GM19099 (cell line): ENCODE measurements around the gene MAPK13.

Experiments
- POLR2A ChIP-seq: IDR thresholded peaks from 3 replicates; pipeline ENCODE4 v1.6.1; 2011; ENCODE audit warnings: low read depth; ENCODE audit not compliant: insufficient read length; ENCODE audit errors: extremely low read depth

MAPK13 gene

DNA sequence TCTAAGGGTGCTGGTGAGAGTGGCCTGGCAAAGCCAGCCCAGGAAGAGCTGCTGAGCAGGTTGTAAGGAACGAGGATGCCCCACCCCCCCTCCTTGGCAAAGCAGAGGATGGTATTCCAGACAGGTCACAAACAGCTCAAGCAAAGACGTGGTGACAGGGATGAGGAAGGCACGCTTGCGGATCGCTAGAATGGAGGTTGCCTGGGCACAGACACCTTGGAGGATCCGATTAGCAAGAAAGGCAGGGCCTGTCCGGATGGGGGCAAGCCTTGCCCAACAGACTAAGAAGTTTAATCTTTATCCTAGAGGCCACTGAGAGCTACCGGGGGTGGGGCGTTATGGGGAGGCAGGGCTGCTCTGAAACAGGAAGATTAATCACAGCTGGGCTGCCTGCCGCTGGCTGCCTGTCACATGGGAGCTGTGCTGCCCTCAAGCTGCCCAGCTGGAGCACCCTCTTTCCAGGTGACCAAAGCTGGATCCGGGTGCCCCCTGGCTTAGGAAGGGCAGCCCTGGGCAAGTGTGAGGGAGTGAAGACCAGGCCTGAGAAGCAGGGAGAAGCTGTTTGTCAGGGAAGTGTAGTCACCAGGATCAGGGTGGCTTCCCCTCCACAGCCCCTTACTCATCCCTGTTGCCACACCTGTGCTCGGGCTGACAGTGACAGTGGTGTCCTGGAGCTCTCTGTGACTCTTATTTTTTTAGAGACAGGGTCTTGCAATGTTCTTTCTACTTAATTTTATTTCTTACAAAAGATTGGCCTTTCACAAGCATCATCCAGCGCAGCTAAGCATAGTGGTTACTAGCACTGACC, 9.1 kb upstream of the MAPK13 start:
- no peak for TF ChIP-seq POLR2A

DNA sequence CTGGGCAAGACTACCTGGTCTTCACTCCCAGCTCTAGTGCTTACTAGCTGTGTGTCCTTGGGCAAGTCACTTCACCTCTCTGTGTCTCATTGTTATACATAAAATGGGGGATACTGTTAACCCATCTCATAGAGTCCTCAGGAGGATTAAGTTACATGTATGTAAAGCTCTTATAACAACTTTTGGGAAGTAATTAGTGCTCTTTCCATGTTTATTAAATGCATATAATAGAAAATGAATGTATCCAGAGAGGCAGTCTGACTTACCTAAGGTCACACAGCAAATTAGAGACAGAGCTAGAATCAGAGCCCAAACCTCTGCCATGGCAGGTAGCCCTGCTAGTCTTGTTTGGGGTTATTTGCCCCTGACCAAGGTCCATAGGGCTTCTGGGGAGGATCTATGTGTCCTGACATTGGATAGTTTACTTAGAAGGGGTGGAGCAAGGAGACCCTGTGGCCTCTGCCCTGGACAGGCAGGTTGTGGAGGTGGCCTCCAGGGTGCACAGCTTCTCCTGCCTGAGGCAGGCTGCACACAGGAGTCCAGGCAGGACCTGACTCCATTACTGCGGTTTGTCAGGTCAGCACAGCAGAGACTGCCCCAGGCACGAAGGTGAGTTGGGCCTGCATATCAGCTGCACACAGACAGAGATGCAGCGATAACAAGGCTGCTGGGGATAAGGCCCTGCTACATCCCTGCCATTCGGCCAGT, 8.4 kb upstream of the MAPK13 start:
- TF ChIP-seq POLR2A = no peak

DNA sequence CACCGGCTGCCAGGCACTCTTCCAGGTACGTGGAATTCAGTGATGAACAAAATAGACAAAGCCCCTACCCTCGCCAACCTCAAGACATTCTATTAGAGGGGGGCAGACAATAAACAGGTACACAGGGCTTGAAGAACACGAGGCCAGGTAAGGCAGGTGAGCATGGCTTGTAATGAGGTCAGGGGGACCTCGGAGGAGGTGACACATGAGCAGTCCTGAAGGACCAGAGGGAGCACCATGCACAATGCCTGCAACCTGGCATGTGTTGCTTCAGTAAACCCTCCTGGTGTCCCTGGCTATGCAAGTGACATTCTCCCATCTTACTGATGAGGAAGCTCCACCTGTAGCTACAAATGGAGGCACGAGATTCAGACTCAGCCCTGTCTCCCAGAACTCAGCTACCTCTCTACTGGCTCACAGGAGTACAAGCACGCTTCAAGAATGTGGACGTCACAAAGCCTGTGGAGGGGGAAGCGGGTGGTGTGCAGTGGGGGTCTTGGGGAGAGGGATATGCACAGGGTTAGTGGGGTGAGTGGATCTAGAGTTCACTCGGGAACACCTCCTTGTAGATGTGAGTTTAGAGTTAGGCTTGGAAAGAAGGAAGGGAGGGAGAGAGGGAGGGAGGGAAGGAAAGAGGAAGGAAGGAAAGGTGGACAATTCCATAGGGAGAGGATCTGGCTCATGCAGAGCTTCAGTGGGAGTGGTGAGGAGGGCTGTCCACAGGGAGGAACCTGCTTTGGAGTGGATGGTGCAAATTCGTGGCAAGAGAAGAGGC, 7.6 kb upstream of the MAPK13 start:
- no peak for TF ChIP-seq POLR2A

DNA sequence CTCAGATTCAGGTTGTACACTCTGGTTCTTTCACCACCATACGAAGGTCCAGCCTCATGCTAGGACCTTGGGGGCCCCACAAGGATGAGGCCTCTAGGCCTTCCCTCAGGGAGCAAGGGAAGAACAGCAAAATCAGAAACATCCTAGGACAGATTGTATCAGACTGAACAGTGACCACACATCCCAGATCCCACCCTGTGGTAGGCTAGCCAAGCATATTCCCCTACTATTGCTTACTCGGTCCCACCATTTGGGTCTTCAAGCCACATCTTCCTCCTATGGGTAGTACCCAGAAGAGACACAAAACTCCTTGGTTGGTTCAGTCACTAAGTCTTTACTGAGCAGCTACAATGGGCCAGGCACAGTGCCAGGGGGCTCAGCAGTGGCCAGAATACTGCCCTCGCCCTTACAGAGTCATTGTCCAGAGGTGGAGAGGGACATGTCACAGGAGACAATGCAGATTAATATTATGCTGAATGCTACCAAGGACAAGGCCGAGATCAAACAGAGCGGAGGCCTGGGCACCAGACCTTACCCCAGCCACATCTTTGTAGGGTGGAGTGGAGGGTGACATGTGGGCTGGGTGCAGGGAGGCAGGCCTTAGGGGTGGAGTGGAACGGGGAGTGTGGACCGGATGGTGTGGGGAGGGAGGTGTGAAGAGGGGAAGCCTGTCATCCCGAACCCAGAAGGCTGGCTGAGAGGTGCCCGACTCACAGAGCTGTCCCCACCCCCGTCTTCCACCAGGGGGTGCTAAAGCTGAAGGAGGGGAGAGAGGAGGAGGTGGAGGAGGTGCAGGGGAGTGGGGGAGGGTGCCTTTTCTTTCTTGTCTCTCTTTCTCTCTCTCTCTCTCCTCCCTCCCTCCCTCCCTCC, 6.8 kb upstream of the MAPK13 start:
- no peak for TF ChIP-seq POLR2A

DNA sequence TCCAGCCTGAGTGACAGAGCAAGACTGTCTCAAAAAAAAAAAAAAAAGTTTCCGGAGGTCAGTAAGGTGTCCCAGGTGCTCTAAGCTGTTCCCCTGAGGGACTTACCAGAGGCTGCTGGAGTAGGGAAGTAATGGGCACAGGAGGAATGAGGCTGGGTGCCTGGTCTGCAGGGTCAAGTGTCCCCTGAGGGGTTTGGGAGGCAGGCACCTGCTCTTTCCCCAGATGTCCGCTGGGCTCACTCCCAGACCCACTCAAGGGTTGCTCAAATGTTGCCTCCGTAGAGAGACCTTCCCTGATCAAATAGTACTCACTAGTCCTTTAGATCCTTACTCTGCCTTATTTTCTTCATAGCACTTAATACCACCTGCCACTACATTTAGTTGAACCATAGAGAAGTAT, 5.4 kb upstream of the MAPK13 start:
- no peak for TF ChIP-seq POLR2A

DNA sequence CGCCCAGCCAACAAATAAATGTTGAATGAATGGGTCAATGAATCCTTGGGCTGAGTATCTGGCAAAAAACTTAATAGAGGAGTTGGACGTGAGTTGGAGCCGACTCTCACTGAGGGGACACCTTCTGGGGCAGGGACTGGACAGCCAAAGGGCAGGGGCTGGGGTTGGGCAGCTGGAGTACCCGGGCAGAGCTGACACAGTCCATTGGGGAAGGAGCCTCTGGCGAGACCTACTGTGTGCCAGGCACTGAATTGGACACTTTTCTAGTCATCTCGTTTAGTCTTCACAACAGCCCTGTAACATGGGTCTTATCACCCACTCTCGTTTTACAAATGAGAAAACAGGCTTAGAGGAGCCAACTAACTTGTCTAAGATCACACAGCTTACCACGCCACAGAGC, 4.7 kb upstream of the MAPK13 start:
- TF ChIP-seq POLR2A = no peak

DNA sequence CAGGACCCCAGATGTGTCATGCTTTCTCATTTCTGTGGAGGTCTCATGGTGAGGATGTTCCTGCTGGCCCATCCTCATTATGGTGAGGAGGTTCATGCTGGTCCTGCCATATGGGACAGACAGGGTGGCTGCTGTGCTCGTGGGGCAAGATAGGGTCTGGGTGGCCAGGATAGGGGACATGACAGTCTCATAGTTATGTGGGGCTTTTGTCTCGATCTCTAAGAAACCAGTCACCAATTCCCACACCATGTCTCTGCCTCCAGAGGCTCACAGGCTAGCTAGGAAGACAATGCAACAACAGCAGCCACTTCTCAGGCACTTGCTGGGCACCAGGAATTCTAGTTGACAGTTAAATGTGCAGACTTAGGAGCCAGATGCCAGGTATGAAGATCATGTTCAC, 4.2 kb upstream of the MAPK13 start:
- no peak for TF ChIP-seq POLR2A

DNA sequence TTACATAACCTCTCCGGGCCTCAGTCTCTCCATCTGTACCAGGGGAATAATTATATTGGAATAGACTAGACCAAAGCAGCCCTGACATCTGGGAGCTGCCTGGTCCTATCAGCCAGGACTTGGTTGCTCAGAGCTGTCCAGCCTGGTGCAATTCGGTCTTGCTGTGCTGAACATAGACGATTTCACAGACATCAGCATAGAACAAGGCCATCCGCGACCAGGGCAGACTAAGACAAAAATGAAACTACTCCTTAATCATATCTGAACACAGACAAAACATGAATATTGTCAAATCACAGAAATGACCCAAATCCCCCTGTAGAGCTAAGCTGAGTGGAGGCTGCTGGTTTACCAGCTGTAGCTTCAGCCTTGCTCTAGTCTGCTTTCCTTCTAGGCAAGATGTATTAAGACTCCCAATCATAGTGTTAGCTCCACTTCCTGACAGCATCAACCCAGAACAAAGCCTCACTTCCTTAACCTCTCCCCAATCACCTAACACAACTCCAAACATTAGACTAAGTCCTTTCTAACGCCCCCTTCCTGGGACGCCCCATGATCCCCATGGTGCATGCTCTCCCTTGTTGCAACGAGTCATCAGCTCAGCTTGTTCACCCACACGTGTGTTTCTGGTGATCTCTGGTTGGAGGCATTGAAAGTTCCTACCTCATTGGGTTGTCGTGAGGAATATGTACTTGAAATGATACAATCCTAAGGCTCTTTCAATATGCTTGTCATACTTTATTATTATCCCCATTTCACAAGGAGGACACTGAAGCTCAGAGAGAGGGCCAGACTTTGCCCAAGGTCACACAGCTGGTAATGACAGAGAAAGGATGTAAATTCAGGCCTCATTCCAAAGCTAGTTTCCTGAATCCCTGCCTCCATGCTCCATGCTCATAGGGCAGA, 3.5 kb upstream of the MAPK13 start:
- TF ChIP-seq POLR2A = no peak

DNA sequence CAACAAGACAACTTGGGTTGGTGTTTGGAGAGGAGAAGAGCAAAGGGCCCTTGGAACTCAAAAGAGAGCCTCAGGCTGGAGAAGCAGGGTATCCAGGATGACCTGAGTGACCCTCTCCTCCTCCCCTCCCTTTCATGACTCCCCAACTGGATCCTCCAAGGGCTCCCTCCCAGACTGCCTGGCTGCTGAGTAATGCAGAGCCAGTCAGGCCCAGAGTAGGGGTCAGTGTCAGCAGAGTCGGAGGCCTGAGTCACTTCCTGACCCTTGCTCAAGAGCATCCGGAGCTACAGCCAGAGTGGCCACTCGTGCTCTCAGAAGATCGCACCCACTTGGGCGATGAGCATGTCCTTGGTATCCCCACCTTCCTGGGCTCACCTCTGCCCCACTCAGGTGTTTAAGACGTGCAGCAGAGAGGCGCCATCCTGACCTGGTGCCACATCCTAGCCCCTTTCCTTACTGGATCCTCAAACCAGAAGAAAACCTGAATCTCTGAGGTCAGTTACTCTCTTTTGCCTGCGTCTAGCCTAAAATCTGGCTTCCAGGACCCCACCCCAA, 2.8 kb upstream of the MAPK13 start:
- TF ChIP-seq POLR2A = no peak

DNA sequence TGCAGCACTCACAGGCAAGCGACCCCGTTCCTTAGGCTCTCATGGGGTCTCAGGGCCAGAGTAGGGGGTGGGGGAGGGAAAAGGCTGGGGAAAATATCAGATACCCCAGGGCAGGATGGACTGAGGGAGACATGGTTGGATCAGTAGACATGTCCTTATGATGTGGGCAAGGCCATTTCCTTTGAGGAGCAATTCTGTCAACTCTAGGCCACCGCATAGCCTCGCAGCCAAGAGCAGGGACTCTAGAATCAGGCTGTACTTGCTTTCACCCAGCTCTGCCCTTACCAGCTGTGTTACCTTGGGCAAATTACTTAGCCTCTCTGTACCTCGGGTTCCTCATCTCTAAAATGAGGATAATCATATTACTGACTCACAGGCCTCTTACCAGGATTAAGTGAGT, 2.2 kb upstream of the MAPK13 start:
- TF ChIP-seq POLR2A = no peak

DNA sequence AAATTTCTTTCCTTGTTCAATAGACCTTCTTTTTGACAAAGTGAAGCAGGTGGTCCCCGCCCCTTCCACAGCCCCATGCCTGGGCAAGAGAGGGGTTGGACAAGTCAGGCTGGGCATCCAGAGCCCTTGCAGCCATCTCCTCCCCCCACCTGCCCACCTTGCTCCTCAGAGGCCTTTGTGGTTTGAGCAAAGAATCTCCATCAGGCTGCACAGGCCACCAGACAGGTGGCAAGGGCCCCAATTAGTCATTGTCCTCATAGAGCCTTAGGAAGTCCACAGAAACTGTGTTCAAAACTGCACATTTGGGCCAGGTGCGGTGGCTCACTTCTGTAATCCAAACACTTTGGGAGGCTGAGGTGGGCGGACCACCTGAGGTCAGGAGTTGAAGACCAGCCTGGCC, 1.5 kb upstream of the MAPK13 start:
- no peak for TF ChIP-seq POLR2A

DNA sequence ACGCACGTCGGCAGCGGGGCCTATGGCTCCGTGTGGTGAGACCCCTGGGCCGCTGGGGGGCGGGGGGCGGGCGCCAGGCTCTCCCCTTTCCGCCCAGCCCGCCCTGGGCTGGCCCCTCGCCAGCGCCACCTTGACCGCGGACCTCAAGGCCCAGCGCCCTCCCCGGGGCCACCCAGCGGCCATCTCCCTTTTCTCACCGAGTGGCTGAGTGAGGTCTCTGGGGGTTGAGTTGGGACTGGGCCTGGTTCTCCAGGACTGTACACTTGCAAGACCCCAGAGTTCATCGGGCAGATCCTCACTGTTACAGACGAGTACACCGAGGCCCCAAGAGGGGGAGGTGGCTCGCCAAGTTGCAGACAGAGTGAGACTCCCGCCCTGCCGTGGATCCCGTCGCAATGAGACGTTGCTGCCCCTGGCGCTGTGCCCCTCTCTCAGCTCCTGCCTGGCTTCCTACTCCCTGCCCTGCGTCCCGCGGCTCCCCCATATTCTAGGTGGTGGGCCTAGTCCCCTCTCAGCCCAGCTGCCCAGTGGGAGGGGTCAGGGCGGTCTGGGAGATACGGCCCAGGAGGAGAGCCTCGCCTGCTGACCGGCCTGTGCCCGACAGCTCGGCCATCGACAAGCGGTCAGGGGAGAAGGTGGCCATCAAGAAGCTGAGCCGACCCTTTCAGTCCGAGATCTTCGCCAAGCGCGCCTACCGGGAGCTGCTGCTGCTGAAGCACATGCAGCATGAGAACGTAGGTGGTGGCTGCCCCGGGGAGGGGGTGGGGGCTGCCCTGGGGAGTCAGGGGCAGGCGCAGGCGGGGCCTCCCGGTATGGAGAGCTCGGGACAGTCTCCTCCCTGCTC, 576 bp downstream of the MAPK13 start:
- no peak for TF ChIP-seq POLR2A
